Activated CD4-positive, alpha-beta T cell treated with anti-CD3 and anti-CD28 coated beads, Interleukin-2, amount 10 ng/mL, durations not matched to agents 7 days and 5 days (primary cell): ENCODE results near the gene SNX25. TPM values are rescaled to one million over a fixed set of nuclear protein-coding genes. Genes with fewer than 3 reads are reported as not detected.

Experiments
- CTCF ChIA-PET: fragments of 350-600 bp; sonication (Branson Sonifier 250); formaldehyde crosslinking; loops from one replicate; lab custom pipeline; 2021; ENCODE audit warnings: antibody characterized with exemption; lab: Charles Lee
- POLR2A ChIA-PET: fragments of 350-600 bp; sonication (Branson Sonifier 250); formaldehyde crosslinking; loops from one replicate; lab custom pipeline; 2021; ENCODE audit warnings: antibody characterized with exemption; lab: Charles Lee
- DNase-seq: peaks from one replicate; pipeline ENCODE4 v3.0.0-alpha.2; 2020
- H3K27ac Mint-ChIP-seq: one replicate; pipeline ENCODE4 v1.8.0; 2021; ENCODE audit warnings: mild to moderate bottlenecking, moderate library complexity, mixed read lengths
- H3K27me3 Mint-ChIP-seq: one replicate; pipeline ENCODE4 v1.8.0; 2021; ENCODE audit warnings: mixed read lengths
- H3K36me3 Mint-ChIP-seq: one replicate; pipeline ENCODE4 v1.8.0; 2021; ENCODE audit warnings: low read depth, mixed read lengths
- H3K4me1 Mint-ChIP-seq: one replicate; pipeline ENCODE4 v1.8.0; 2021; ENCODE audit warnings: mixed read lengths
- H3K4me3 Mint-ChIP-seq: one replicate; pipeline ENCODE4 v1.8.0; 2021; ENCODE audit warnings: mild to moderate bottlenecking, moderate library complexity, mixed read lengths
- H3K9me3 Mint-ChIP-seq: one replicate; pipeline ENCODE4 v1.8.0; 2021; ENCODE audit warnings: mixed read lengths
- total RNA-seq, 2 experiments: library from RNA; stranded (reverse); gene quantifications; one replicate each; pipeline ENCODE4 v1.2.3, GENCODE V29; 2021

SNX25 gene
- total RNA-seq, 2 experiments from 2014 or later: 9.0 to 12.0 TPM

DNA sequence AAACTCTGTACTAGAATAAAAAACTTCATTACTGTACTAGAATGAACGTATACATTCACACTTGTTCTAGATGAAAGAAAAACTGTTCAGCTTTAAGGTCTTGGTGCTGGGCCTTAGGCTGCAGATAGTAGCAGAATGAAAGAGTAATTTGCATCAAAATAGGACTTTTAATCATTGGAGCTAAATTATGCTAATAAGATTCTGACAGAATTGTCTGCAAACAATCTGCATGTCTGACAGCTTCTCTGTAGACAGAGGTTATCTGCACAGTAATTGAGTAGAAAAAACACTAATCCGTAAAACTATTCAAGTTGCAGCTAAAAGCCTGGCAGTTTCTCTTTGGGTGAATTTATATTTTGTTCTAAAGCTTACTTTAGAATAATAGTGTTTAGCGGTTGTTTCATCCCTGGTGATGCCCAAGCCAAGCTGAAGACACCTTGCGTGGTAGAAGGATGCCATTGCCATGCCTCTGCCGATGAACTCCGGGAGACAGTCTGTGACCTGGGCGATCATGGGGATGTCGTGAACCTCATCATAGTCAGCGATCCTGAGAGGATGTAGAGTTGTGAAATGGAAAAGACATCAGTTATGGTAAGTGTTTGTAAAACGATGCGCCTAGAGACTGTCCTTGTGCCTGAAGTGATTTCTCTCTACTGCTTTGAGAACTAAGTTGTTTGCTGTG is 161.0 kb downstream of the SNX25 start:
- no peaks in the 10 kb centered on the region for H3K27me3 Mint-ChIP-seq
- ChIA-PET CTCF (interaction anchor here (0.6 kb wide), 2 partner anchors 29 to 284 kb away, joined by 3 read pairs; no protein-coding TSS in a partner anchor), POLR2A (no interaction called here)
- no peaks in the 10 kb centered on the region for H3K9me3 Mint-ChIP-seq
- no peak for DNase-seq
- H3K4me1 Mint-ChIP-seq: no peaks in the 10 kb centered on the region
- no peaks in the 10 kb centered on the region for H3K36me3 Mint-ChIP-seq
- H3K27ac Mint-ChIP-seq: no peak overlapping the region
- no peak overlapping the region for H3K4me3 Mint-ChIP-seq

DNA sequence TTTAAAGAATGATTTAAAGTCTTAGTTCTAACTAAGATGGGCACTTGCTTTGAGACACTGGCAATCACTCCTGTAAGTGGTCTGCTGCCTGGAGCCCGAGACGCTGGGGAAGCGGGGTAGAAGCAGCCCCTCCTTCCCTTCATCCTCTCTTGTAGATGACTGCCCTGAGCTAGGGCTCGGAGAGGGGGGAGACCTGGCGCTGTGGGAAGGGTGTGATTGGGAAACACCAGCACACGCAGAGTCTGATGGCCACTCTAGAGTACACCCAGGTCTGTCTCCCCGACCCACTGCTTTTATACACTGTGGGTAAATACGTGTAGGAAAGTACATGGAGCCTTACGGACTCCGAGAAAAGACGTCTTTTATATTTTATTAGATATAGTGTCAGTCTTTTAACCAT is 162.3 kb downstream of the SNX25 start:
- Mint-ChIP-seq H3K27ac (no peak overlapping the region), H3K9me3 (no peaks in the 10 kb centered on the region), H3K27me3 (no peaks in the 10 kb centered on the region), H3K4me3 (no peak overlapping the region), H3K4me1 (no peaks in the 10 kb centered on the region), H3K36me3 (no peaks in the 10 kb centered on the region)
- ChIA-PET POLR2A (no interaction called here), CTCF (no interaction called here)
- DNase-seq: no peak

GRCh38 chr4:185374027-185374426 is 164.6 kb downstream of the SNX25 start:
- H3K4me3 Mint-ChIP-seq: no peak overlapping the region
- ChIA-PET CTCF (interaction anchor here (0.9 kb wide), 1 partner anchor 12 kb away, joined by 3 read pairs; no protein-coding TSS in a partner anchor), POLR2A (no interaction called here)
- no peaks in the 10 kb centered on the region for H3K27me3 Mint-ChIP-seq
- no peaks in the 10 kb centered on the region for H3K36me3 Mint-ChIP-seq
- no peaks in the 10 kb centered on the region for H3K4me1 Mint-ChIP-seq
- DNase-seq: no peak
- no peaks in the 10 kb centered on the region for H3K9me3 Mint-ChIP-seq
- H3K27ac Mint-ChIP-seq: no peak overlapping the region

- Mint-ChIP-seq H3K9me3 (no peaks in the 10 kb centered on the region), H3K27me3 (no peaks in the 10 kb centered on the region), H3K36me3 (no peaks in the 10 kb centered on the region), H3K27ac (no peak overlapping the region), H3K4me3 (no peak overlapping the region), H3K4me1 (no peaks in the 10 kb centered on the region)
- DNase-seq: no peak
- ChIA-PET CTCF (no interaction called here), POLR2A (no interaction called here)
These were observed 165.2 kb downstream of the SNX25 start for GRCh38 chr4:185374573-185374972.

GRCh38 chr4:185378264-185378663 is 168.9 kb downstream of the SNX25 start:
- no peak overlapping the region for H3K4me3 Mint-ChIP-seq
- peaks cover 2% of the 10 kb centered on the region for H3K27me3 Mint-ChIP-seq
- peaks cover 1% of the 10 kb centered on the region for H3K36me3 Mint-ChIP-seq
- no peak for DNase-seq
- ChIA-PET POLR2A (no interaction called here), CTCF (no interaction called here)
- H3K4me1 Mint-ChIP-seq: no peaks in the 10 kb centered on the region
- no peak overlapping the region for H3K27ac Mint-ChIP-seq
- H3K9me3 Mint-ChIP-seq: peaks cover 9% of the 10 kb centered on the region

- no peak overlapping the region for H3K4me3 Mint-ChIP-seq
- CTCF ChIA-PET: interaction anchor here (1.0 kb wide), 1 partner anchor 22 kb away, joined by 3 read pairs; no protein-coding TSS in a partner anchor
- H3K27me3 Mint-ChIP-seq: peaks cover 4% of the 10 kb centered on the region
- H3K27ac Mint-ChIP-seq: no peak overlapping the region
- H3K9me3 Mint-ChIP-seq: peaks cover 9% of the 10 kb centered on the region
- POLR2A ChIA-PET: no interaction called here
- H3K36me3 Mint-ChIP-seq: peaks cover 6% of the 10 kb centered on the region
- peaks cover 8% of the 10 kb centered on the region for H3K4me1 Mint-ChIP-seq
- DNase-seq: no peak
These were observed 170.2 kb downstream of the SNX25 start for GRCh38 chr4:185379326-185380295.

DNA sequence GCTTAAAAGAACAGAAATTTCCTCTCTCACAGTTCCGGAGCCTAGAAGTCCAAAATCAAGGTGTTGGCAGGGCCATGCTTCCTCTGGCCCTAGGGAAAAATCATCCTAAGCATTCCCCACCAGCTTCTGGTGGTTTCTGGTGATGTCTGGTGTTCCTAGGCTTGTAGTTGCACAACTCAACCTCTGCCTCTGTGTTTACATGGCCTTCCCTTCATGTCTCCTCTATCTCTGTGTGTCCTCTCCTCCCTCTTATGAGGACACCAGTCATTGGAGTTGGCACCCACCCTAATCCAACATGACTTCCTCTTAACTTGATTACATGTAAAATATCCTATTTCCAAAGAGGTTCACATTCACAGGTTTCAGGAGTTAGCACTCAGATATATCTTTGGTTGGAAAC is 170.9 kb downstream of the SNX25 start:
- ChIA-PET CTCF (interaction anchor here (0.6 to 1.0 kb wide), 2 partner anchors 23 to 30 kb away, joined by 3 read pairs; no protein-coding TSS in a partner anchor), POLR2A (no interaction called here)
- Mint-ChIP-seq H3K27me3 (peaks cover 4% of the 10 kb centered on the region), H3K4me1 (peaks cover 15% of the 10 kb centered on the region), H3K9me3 (peaks cover 9% of the 10 kb centered on the region), H3K36me3 (peaks cover 6% of the 10 kb centered on the region), H3K27ac (no peak overlapping the region), H3K4me3 (no peak overlapping the region)
- no peak for DNase-seq

- ChIA-PET CTCF (no interaction called here), POLR2A (no interaction called here)
- no peak overlapping the region for H3K27ac Mint-ChIP-seq
- no peak for DNase-seq
- peaks cover 24% of the 10 kb centered on the region for H3K4me1 Mint-ChIP-seq
- peaks cover 4% of the 10 kb centered on the region for H3K27me3 Mint-ChIP-seq
- no peak overlapping the region for H3K4me3 Mint-ChIP-seq
- H3K9me3 Mint-ChIP-seq: peaks cover 9% of the 10 kb centered on the region
- peaks cover 6% of the 10 kb centered on the region for H3K36me3 Mint-ChIP-seq
These were observed 172.1 kb downstream of the SNX25 start for GRCh38 chr4:185381288-185382196.

DNA sequence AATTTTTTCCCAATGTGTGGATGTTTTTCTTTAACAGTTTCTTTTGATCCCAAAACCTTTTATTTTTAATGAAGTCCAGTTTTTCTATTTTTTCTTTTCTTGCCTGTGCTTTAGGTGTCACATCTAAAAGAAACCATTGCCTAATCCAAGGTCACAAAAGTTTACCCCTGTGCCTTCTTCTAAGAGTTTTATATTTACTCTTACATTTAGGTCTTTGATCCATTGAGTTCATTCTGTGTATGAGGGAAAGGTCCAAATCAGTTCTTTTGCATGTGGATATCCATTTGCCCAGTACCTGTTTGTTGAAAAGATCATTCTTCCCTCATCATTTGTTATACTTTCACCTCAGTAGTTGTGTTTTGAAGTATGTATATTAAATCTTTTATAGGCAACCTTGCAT is 173.4 kb downstream of the SNX25 start:
- POLR2A ChIA-PET: no interaction called here
- Mint-ChIP-seq H3K36me3 (peaks cover 6% of the 10 kb centered on the region), H3K27me3 (peaks cover 4% of the 10 kb centered on the region), H3K27ac (no peak overlapping the region), H3K4me3 (no peak overlapping the region), H3K9me3 (peaks cover 9% of the 10 kb centered on the region), H3K4me1 (peaks cover 24% of the 10 kb centered on the region)
- CTCF ChIA-PET: interaction anchor here (1.8 kb wide), 1 partner anchor 12 kb away, joined by 6 read pairs; no protein-coding TSS in a partner anchor
- no peak for DNase-seq

DNA sequence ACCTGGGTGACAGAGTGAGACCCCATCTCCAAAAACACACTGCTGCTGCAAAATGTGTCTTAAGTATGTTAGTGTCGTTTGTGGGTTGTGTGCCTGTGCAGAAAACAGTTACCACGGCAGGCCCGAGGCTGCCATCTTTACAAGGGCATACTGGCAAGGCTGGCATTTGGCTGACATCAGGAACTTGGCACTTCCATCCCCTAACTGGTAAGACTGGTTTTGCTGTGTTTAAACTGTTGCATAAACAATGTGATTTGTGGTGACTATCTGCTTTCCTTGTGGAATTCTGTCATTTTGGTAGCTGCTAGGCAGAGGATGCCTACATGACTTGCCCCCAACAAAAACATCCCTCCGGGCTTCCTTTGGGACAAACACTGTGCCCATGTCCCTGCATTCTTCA is 174.1 kb downstream of the SNX25 start:
- no peak overlapping the region for H3K4me3 Mint-ChIP-seq
- ChIA-PET CTCF (interaction anchor here (1.8 kb wide), 1 partner anchor 11 kb away, joined by 6 read pairs; no protein-coding TSS in a partner anchor), POLR2A (no interaction called here)
- H3K4me1 Mint-ChIP-seq: peaks cover 24% of the 10 kb centered on the region
- H3K27me3 Mint-ChIP-seq: peaks cover 4% of the 10 kb centered on the region
- peaks cover 9% of the 10 kb centered on the region for H3K9me3 Mint-ChIP-seq
- H3K36me3 Mint-ChIP-seq: peaks cover 6% of the 10 kb centered on the region
- H3K27ac Mint-ChIP-seq: no peak overlapping the region
- DNase-seq: no peak

DNA sequence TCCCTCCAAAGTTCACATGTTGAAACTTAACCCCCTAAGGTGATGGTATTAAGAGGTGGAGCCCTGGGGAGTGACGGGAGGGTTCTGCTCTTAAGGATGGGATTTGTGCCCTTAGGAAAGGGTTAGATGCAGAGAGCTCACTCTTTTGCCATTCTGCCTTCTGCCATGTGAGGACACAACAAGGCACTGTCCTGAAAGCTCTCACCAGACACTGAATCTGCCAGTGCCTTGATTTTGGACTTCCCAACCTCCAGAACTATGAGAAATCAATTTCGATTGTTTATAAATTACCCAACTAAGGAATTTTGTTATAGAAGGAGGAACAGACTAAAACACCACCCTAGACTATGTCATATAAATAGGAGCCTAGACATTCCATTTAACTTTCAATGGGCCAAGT is 174.7 kb downstream of the SNX25 start:
- Mint-ChIP-seq H3K27me3 (peaks cover 4% of the 10 kb centered on the region), H3K36me3 (peaks cover 6% of the 10 kb centered on the region), H3K9me3 (peaks cover 9% of the 10 kb centered on the region), H3K4me3 (no peak overlapping the region), H3K27ac (no peak overlapping the region), H3K4me1 (peaks cover 24% of the 10 kb centered on the region)
- ChIA-PET POLR2A (no interaction called here), CTCF (interaction anchor here (1.8 kb wide), 1 partner anchor 10 kb away, joined by 6 read pairs; no protein-coding TSS in a partner anchor)
- no peak for DNase-seq

GRCh38 chr4:185384930-185385331 is 175.5 kb downstream of the SNX25 start:
- peaks cover 24% of the 10 kb centered on the region for H3K4me1 Mint-ChIP-seq
- peaks cover 4% of the 10 kb centered on the region for H3K27me3 Mint-ChIP-seq
- peaks cover 6% of the 10 kb centered on the region for H3K36me3 Mint-ChIP-seq
- no peak for DNase-seq
- POLR2A ChIA-PET: no interaction called here
- peak overlapping the region; percentile 72 for H3K27ac Mint-ChIP-seq
- H3K4me3 Mint-ChIP-seq: peak overlapping the region; percentile 10
- CTCF ChIA-PET: no interaction called here
- H3K9me3 Mint-ChIP-seq: peaks cover 9% of the 10 kb centered on the region
